ENCODE measurements around the gene GTSE1. TPM values are rescaled to one million over a fixed set of nuclear protein-coding genes. Genes with fewer than 3 reads are reported as not detected.

Gene GTSE1
- total RNA-seq, 2 experiments from 2014 or later: 39.4 to 41.4 TPM

GRCh38 chr22:46275455-46276122 is 21.1 kb upstream of the GTSE1 start:
- H3K27me3 Mint-ChIP-seq: no peaks in the 10 kb centered on the region
- no peak for TF ChIP-seq CTCF (IDR thresholded peaks at IDR 0.05)
- peaks cover 3% of the 10 kb centered on the region for H3K4me1 Mint-ChIP-seq (ENCODE audit: low read depth)
- H3K9me3 Mint-ChIP-seq: peaks cover 2% of the 10 kb centered on the region
- H3K4me3 Mint-ChIP-seq: no peak overlapping the region
- H3K36me3 Mint-ChIP-seq (ENCODE audit: low read depth): peaks cover 7% of the 10 kb centered on the region
- ATAC-seq (no peak), DNase-seq (no peak)
- intact Hi-C loops (cut with micrococcal nuclease): no loop called here
- no peak overlapping the region for H3K27ac Mint-ChIP-seq
- CTCF ChIA-PET: interaction anchor here (1.5 kb wide), 1 partner anchor 8 kb away, joined by 6 read pairs; the partner anchor contains the start of gene TTC38
- POLR2A ChIA-PET: interaction anchor here (0.5 to 2.1 kb wide), 2 partner anchors 20 to 32 kb away, joined by 3 to 7 read pairs; partner anchors contain the start of gene GTSE1

DNA sequence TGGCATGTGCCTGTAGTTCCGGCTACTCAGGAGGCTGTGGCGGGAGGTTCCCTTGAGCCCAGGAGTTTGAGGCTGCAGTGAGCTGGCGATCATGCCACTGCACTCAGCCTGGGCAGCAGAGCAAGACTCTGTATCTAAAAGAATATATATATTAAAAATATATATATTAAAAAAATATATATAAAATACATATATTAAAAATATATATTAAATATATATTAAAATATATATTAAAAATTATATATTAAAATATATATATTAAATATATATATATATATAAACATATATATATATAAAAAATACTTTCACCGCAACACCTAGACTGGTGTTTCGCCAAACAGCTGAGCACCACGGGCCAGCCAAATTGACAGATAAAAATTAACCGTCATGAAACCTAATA is 20.1 kb upstream of the GTSE1 start:
- no peak overlapping the region for H3K27ac Mint-ChIP-seq
- H3K36me3 Mint-ChIP-seq (ENCODE audit: low read depth): peaks cover 7% of the 10 kb centered on the region
- TF ChIP-seq CTCF (IDR thresholded peaks at IDR 0.05): no peak

DNA sequence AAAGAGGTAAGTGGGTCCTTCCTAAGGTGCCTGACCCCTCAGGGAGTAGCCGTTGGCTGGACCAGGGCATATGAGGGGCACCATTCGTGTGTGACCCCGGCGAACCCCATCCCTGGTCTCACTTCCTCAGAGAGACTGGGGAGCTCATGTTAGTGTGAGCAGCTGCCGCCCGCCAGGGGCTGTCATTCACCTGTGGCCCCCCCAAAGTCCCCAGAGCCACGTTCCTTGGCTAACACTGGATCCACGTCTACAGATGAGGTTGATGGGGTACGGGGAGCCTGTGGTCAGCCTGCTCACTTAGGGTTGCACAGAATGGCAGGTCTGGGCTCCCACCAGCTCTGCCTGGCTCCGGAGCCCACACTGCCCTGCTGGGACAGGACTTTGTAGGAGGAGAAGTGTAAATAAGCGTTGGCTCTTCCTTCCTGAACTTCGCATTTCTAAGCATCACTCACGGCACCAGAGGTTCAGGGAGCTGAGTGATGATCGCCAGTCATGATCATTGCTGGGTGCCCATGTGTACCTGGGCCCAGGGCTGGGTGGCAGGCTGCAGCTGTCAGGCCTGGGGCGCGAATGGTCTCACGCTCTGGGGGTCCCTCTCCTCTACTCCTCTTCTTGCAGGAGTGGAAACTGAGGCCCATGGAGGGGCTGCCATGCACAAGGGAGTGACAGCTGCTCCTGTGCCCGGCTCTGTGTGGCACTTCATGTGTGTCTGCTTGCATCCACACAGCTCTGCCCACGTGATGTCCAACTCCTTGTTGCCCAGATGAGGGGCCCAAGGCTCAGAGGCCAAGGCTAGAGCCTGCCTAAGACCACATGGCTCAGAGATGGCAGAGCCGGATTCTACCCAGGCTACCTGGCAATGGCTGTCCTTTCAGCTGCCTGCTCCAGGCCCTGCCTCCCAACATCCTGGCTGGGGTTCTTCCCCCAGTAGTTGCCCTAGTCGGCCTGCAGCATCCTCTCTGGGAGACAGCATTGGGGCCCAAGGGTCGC is 17.7 kb upstream of the GTSE1 start:
- ChIA-PET POLR2A (no interaction called here), CTCF (no interaction called here)
- peaks cover 3% of the 10 kb centered on the region for H3K4me1 Mint-ChIP-seq (ENCODE audit: low read depth)
- TF ChIP-seq CTCF (IDR thresholded peaks at IDR 0.05): no peak
- intact Hi-C loops (cut with micrococcal nuclease): no loop called here
- no peaks in the 10 kb centered on the region for H3K27me3 Mint-ChIP-seq
- peaks cover 9% of the 10 kb centered on the region for H3K36me3 Mint-ChIP-seq (ENCODE audit: low read depth)
- no peak for DNase-seq
- no peak overlapping the region for H3K27ac Mint-ChIP-seq
- peaks cover 2% of the 10 kb centered on the region for H3K9me3 Mint-ChIP-seq
- ATAC-seq: no peak
- no peak overlapping the region for H3K4me3 Mint-ChIP-seq

More for the DNA sequence above, 20.1 kb upstream of the GTSE1 start:
- H3K9me3 Mint-ChIP-seq: peaks cover 2% of the 10 kb centered on the region
- ChIA-PET CTCF (interaction anchor here (1.5 kb wide), 1 partner anchor 9 kb away, joined by 6 read pairs; the partner anchor contains the start of gene TTC38), POLR2A (interaction anchor here (0.9 to 2.1 kb wide), 3 partner anchors 8 to 20 kb away, joined by 4 to 7 read pairs (median 7); partner anchors contain the start of gene GTSE1)
- no peak overlapping the region for H3K4me3 Mint-ChIP-seq
- no peak for DNase-seq
- ATAC-seq: no peak
- intact Hi-C loops (cut with micrococcal nuclease): no loop called here
- H3K27me3 Mint-ChIP-seq: no peaks in the 10 kb centered on the region
- H3K4me1 Mint-ChIP-seq (ENCODE audit: low read depth): peaks cover 3% of the 10 kb centered on the region

- ATAC-seq (no peak), DNase-seq (no peak)
- TF ChIP-seq CTCF (IDR thresholded peaks at IDR 0.05): no peak
- H3K27me3 Mint-ChIP-seq: no peaks in the 10 kb centered on the region
- H3K4me1 Mint-ChIP-seq (ENCODE audit: low read depth): peaks cover 3% of the 10 kb centered on the region
- ChIA-PET CTCF (no interaction called here), POLR2A (interaction anchor here (0.6 to 0.9 kb wide), 3 partner anchors 9 to 30 kb away, joined by 3 to 4 read pairs (median 3); partner anchors contain the start of gene CDPF1)
- H3K4me3 Mint-ChIP-seq: no peak overlapping the region
- no peak overlapping the region for H3K27ac Mint-ChIP-seq
- intact Hi-C loops (cut with micrococcal nuclease): no loop called here
- H3K9me3 Mint-ChIP-seq: peaks cover 2% of the 10 kb centered on the region
- peaks cover 7% of the 10 kb centered on the region for H3K36me3 Mint-ChIP-seq (ENCODE audit: low read depth)
These were observed 16.4 kb upstream of the GTSE1 start for GRCh38 chr22:46280063-46280817.

All from activated CD8-positive, alpha-beta T cell treated with anti-CD3 and anti-CD28 coated beads for 36 hours (primary cell).